Endothelial cell of umbilical vein (primary cell): Measurements from ENCODE around the gene ANKS1B.

Experiments
- MAX ChIP-seq: IDR thresholded peaks from 2 replicates; pipeline ENCODE4 v1.6.1; 2011; ENCODE audit not compliant: insufficient read depth, insufficient read length
- POLR2A ChIP-seq: IDR thresholded peaks from 2 replicates; pipeline ENCODE4 v1.6.1; 2012; ENCODE audit warnings: low read depth, mild to moderate bottlenecking, control low read depth, low read length
- POLR2AphosphoS5 ChIP-seq: IDR thresholded peaks from 2 replicates; pipeline ENCODE4 v1.6.1; 2012; ENCODE audit warnings: low read depth, mild to moderate bottlenecking, control low read depth, low read length, moderate library complexity; ENCODE audit not compliant: insufficient read depth
- TF ChIP-seq, protein P1 (sequence below), 2 donors: IDR thresholded peaks; 1 replicate in 1 of 2; 2 replicates in 1 of 2; pipeline ENCODE4 v1.5.1; 2011; ENCODE audit warnings: low read length in 2 of 2, mild to moderate bottlenecking in 2 of 2, moderate library complexity in 2 of 2, control low read depth in 1 of 2, inconsistent platforms in 1 of 2, low read depth in 1 of 2; ENCODE audit not compliant: insufficient read depth in 1 of 2; ENCODE audit errors: extremely low read depth in 1 of 2

GRCh38 chr12:99450036-99450630 lies 534.6 kb downstream of the ANKS1B start:
- TF ChIP-seq POLR2A (no peak), POLR2AphosphoS5 (no peak), MAX (no peak)
- TF ChIP-seq, protein P1, sequence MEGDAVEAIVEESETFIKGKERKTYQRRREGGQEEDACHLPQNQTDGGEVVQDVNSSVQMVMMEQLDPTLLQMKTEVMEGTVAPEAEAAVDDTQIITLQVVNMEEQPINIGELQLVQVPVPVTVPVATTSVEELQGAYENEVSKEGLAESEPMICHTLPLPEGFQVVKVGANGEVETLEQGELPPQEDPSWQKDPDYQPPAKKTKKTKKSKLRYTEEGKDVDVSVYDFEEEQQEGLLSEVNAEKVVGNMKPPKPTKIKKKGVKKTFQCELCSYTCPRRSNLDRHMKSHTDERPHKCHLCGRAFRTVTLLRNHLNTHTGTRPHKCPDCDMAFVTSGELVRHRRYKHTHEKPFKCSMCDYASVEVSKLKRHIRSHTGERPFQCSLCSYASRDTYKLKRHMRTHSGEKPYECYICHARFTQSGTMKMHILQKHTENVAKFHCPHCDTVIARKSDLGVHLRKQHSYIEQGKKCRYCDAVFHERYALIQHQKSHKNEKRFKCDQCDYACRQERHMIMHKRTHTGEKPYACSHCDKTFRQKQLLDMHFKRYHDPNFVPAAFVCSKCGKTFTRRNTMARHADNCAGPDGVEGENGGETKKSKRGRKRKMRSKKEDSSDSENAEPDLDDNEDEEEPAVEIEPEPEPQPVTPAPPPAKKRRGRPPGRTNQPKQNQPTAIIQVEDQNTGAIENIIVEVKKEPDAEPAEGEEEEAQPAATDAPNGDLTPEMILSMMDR (IDR thresholded peaks at IDR 0.05; ENCODE audit: extremely low read depth in 1 of 2, insufficient read depth in 1 of 2, low read depth in 1 of 2, low read length in 2 of 2): no peak
